ENCODE data around the gene ANKRD63.

The ANKRD63 gene

DNA sequence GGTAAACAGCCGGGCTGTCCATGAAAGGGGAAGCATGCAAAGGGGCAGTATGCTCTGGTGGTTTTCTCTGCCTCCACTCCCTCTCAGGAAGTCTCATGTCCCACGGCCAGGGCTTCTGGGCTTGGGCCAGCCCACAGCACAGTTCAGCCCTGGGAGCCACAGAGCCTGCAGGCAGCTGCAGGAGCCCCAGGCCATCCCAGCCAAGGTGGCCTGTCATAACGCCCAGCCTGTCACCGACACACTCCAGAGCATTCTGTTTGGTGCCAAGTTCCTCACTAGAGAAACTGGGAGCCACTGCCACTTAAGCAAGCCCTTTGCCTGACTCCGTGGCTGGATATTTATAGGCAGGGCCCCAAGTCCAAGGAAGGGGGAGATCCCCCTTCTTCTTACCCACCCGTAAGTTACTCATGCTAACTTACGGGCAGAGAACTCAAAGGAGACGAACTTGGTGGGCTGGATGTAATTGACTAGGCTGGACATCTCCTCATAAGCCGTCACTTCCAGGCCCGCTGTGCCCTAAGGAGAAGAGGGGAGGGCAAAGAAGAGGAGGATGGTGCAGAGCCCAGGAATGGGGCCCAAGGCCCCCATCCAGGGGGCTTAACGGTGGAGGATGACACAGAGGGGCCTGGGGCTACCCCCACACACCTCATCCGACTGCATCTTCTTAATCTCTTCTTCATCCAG is 13.2 kb upstream of the ANKRD63 start:
- no peak for DNase-seq (ENCODE audit: low spot score)

DNA sequence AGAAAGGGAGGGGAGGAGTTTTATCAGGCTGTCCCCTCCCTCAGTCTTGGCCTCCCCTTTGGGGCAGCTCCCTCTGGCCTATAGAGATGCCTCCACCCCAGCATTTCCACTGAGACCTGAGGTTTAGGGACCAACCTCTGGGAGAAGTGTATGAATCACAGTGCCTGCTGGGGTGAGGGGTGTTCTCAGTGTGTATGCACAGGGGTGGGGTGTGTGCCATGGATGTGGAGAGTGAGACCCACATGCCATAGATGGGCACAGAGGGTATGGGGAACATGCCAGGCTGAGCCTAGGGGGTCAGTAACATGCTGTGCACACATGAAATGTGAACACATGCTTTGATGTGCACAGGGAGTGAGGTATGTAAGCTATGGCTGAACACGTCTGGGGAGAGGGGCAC is 12.4 kb upstream of the ANKRD63 start:
- DNase-seq (ENCODE audit: low spot score): no peak

DNA sequence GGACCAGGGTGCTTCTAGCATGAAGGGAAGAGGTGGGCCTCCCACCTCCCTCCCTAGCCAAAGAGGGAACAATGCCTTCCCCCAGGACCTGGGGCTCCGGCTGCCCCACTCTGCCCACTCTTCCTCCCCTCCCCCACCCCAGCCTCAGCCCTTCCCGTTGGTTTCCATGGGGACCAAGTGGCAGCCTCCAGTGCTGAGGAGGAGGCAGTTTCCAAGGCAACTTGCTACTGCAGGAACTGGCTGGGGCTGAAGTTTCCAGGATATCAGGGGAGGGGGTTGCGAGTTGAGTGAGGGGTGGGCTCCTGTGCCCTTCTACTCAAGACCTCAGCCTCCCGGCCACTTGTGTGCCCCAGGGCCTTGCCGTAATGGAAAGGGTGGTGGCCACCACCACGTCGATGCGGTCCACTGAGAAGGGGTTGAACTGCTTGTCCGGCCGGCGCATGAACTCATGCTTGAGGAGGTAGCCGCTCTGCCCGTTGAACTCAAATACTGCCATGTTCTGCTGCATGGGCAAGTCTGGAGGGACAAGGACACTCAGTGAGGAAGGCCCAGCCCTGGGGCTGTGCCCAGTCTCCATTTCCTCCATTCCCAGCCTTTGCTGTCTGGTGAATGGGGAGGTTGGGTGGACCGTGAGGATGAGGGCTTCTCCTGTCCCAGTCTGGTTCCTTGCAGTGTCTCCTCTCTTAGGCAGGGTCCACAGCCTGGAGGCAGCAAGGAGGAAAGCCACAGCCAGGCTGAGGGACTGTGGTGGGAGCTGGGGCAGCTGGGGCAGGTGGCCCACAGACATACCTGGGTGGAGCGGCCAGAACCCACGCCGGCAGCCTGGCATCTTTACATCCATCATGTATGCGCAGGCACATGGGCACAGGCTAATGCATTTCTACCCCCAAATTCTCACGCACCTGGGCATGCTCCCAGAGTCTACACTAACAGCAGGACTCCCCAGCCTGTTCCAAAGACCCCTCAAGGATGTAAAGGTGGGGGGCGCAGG is 11.3 kb upstream of the ANKRD63 start:
- DNase-seq (ENCODE audit: low spot score): no peak

DNA sequence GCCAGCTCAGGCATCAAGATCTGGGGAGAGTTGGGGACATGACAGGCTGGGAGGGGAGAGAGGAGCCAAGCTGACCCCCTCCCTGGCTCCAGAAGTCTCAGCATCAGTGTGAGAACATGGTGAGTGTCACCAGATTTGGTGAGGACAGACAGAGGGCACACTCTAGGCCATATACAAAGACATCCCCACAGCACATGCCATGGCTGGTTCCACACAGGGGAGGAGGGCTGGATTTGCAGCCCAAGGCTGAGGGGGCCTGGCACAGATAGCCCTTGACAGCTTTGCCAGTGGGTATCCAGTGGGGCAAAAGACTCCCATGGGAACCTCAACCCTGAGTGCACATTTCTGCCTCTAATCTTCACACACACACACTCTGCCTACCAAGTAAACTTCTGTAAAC is 10.1 kb upstream of the ANKRD63 start:
- DNase-seq (ENCODE audit: low spot score): no peak

DNA sequence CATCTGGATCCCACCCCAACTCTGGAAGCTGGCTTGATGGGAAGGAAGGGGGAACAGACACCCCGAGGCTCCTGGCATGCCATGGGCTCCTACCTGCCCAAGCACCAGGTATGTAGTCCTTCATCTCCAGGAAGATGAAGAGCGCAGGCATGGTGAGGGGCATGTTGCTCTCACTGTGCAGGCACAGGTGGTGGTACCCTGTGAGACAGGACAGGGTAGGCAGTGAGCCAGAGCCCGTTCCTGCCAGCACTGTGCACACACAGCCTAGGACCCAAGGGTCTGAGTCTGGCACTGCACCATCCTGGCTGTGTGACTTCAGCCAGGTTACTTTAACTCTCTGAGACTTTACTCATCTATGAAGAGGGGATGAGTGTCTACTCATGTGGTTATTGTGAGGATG is 9.4 kb upstream of the ANKRD63 start:
- DNase-seq (ENCODE audit: low spot score): no peak

DNA sequence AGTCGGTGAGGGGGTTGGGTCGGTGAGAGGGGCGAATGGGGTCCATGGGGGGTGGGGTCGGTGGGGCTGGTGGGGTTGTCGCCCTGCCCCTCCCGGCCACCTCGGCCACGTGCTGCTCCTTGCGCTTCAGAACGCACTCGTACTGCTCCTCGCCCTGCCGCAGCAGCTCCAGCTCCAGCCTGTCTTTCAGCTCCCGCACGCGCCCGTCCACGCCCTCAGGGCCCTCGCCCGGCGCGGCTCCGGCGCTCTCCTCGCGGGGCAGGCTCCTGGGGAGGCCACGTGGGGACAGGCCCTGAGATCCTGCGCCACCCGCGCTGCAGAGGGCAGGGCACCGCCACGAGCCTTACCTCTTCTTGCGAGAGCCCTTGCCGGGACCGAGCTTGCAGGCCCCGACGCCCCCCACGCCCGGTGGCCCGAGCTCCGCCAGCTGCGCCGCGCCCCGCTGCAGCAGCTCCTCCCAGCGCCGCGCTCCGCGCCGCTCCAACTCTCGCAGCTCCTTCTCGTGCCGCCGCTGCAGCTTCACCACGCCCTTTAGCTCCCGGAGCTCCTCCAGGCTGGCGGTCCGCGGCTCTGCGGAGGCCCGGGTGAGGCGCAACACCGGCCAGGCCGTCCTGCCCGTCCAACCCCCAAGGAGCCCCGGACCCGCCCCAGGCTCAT is 8.2 kb upstream of the ANKRD63 start:
- DNase-seq (ENCODE audit: low spot score): no peak

DNA sequence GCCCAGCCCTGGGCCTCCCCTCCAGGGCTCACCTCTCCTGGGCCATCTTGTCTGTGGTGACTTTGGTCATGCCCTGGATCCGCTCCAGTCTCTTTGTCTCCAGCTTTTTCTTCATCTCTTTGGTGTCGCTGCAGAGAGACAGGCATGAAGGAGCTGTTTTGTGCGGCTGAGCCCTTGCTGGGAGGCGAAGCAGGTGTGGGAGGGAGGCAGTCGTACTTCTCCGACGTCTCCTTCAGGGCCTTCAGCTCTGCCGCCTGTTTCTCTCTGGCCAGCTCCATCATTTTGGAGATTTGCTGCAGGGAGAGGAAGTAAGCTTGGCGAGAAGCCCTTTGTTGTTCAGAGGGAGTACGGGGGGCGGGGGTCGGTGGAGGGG is 7.7 kb upstream of the ANKRD63 start:
- no peak for DNase-seq (ENCODE audit: low spot score)

DNA sequence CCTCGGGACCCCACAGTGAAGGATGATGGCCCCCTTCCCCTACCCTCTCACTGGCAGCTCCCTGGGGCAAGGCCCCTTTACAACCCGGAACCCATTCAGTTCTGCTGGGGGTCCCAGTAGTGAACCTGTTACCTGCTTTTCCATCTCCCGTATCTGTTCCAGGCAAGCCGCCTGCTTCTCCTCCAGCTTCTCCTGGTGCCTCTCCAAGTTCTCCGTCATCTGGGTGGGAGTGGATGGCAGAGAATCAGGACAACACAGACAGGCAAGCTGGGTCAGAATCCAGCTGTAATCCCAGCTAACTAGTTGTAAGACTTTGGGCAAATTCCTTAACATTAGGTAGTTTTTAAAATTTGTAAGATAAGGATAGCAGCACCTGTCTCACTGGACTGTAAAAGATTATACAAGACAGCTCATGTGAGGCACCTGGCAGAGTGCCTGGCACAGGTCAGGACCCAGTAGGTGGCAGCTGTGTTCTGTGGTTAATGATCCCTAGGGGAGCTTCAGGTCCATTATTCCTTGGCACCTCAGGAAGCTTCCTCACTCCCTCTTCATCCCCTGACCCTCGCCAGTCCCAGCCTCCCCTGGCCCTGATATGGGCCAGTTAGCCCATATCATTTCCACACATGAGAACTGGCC is 6.4 kb upstream of the ANKRD63 start:
- no peak for DNase-seq (ENCODE audit: low spot score)

DNA sequence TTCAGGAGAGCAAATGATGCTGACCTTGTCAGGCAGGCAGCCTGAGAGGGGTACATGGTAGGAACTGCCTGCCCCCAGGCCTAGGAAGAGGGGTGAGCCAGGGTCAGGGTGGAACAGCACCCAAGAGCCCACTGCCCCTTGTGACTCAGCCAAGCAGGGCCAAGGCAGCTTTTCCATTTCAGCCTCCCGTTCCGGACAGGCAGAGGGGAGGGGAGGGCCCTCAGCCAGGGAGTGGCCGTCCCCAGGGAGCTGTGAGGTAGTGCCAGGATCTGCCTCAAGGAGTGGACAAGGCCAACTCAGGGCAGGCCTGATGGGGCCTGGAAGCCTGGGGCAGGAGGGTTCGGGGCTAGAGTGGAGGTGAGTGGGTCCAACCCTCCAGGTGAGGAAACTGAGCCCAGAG is 5.1 kb upstream of the ANKRD63 start:
- no peak for DNase-seq (ENCODE audit: low spot score)

DNA sequence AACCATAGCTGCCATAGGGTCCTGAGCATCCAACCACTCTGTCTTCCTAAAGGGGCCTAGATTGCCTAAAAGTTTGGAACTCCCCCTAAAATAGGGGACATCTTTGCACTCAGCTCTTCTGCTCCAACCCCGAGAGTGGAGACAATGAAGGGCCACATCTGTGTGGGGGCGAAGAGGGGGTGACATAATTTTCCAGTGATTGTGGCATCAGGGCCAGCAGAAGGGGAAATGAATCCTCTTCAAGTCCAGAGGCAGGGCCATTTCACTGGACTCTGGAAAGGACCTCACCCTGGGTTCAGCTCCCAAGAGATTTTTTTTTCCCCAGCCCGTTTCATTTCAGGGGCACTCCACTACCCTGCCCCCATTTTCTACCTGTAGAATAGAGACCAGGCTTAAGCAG is 4.6 kb upstream of the ANKRD63 start:
- DNase-seq (ENCODE audit: low spot score): no peak

DNA sequence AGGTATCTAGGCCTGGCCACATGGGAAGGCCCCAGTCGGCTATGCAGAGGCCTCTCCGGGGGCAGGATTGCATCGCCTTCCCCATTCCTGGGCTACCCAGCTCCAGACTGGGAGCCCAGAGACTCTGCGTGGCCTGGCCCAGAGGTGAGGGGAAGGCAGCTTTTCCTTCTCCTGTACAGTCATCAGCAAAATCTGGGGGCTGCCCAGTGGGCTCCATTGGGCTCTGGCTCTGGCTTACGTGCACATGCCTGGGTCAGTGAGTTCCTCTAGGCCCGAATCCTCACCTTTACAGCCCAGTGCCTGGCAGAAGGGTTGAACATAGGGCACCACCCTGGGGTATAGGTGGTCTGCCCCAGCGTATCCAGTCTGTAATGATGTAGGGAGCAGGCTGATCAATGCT is 3.9 kb upstream of the ANKRD63 start:
- DNase-seq (ENCODE audit: low spot score): no peak

DNA sequence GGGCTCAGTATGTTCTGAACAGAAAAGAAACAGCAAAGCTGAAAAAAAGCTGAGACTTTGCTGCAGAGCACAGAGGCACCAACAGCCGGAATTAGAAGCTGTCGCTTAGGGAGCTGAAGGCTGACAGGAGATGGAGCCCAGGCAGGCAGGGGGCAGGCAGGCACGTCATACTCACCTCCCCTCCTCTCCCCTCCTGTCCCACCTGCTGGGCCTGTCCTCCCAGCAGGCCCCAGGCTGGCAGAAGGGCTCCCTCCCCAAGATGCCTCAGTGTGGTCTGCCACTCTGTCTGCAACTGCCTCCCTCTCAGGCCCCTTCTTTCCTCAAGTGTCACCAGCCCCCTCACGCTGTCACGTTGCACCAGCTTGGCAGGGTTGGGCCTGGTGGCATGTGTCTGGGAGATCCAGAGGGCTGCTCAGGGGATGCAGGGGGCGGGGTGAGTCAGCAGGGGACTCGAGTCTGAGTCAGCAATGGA is 3.2 kb upstream of the ANKRD63 start:
- no peak for DNase-seq (ENCODE audit: low spot score)

DNA sequence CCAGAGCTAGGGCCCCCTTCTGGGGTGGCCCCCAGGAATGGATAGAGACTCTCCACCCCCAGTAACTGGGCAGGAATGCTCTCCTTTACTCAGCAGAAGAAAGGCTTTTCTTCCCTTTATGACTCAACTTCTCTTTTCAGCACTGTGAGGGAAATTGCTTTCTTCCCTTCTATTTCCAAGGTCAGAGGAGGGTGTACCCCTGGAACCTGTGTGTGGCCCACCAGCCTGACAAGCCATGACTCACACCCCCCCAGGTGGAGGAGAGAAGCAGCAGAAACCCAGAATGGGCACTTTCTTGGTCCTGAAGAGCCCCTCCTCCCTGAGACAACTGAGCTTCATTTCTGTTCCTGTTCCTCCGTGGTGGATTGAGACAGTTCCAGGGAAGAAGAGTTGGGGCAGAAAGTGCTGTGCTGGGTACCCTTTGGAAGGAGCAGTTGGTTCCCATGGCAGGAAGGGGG is 2.7 kb upstream of the ANKRD63 start:
- no peak for DNase-seq (ENCODE audit: low spot score)

DNA sequence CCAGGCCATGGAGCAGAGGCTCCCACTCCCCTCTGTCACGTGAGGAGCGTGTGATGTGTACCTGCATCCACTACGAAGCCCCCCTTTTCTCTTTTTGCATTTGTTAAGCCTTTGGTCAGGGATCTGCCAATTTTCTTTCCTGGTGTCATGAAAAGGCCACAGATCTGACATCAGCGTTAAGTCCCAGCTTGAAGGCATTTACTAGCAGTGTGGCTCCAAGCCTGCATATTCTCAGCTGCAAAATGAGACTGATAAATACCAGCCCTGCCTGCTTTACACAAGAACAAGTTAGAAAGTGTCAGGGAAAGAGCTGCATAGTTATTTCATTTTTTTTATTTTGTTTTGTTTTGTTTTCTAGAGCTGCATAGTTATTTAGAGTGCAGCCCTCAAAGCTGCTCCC is 2.3 kb upstream of the ANKRD63 start:
- DNase-seq (ENCODE audit: low spot score): no peak

DNA sequence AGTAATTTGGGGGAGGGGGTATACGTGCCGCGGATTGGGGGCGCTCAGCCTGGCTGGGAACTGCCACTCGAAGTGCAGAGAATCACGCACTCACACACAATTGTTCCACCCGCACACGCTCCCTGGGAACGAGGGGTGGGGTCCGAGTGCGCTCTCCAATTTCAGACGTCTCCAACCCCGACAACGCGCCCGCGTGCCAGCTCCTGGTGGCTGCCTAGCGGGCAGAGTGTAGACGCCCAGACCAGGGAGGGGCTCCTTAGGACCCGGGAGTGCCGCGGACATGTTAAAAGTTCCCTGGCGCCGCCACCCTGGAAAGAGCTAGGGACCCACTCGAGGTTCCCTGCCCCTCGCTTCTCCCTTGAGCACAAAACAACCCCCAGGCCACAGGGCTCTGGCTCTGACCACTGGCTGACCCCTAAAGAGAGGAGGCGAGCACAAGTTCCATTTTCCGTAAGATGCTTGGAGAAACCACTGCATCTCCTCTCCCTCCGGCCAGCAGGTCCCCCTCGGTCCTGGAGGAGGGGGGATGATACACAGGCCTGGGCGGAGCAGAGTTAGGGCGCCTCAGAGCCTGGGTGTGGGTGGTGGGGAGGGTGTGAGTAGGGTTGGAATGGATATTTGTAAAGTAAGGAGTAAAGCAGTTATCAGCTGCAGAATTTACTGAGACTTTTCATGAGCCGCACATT is 894 bp upstream of the ANKRD63 start:
- DNase-seq (ENCODE audit: low spot score): no peak

DNA sequence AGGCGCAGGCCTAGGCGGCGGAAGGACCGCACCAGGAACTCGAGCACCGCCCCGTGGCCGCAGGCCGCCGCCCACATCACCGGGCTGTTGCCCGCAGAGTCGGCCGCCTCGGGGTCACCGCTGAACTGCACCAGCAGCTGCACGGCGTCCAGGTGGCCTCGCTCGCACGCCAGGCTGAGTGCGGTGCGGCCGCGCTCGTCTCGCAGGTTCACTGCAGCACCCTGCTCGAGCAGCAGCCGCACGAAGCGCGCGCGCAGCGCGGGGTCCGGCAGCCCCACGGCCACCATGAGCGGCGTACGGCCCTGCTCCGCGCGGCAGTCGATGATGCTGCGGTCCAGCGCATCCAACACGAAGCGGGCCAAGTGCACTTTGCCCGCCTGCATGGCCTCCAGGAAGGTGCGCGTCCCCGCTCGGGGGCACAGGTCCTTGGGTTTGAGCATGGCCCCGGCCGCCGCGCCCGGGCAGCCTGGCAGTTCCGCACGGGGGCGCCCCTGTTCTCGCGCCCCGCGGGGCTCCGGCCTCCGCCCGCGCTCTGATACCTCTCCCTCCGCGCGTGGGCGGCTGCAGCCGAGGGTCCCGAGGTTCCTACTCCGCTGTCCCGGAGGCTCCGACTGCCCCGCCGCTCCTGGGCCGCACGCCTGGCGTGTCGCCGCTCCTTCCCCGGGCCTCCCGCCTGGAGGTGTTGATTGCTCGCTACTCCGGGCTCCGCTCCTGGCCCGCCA is 556 bp downstream of the ANKRD63 start:
- DNase-seq (ENCODE audit: low spot score): peak; percentile 89

DNA sequence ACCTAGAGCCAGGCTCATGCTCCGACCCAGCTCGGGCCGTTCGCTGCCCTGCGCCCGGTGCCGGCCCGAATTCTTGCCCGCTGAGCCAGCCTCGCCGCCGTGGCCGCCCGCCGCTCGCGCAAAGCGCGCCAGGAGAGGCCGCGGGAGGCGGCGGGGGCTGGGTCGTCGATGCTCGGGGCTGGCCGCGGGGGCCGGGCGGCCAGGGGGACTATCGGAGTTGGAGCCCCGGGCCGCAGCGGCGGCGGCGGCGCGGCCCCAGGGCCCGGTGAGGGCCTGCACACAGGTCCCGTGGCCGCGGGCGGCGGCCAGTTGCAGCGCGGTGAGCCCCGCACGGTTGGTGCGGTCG is 1.1 kb downstream of the ANKRD63 start:
- DNase-seq (ENCODE audit: low spot score): no peak

DNA sequence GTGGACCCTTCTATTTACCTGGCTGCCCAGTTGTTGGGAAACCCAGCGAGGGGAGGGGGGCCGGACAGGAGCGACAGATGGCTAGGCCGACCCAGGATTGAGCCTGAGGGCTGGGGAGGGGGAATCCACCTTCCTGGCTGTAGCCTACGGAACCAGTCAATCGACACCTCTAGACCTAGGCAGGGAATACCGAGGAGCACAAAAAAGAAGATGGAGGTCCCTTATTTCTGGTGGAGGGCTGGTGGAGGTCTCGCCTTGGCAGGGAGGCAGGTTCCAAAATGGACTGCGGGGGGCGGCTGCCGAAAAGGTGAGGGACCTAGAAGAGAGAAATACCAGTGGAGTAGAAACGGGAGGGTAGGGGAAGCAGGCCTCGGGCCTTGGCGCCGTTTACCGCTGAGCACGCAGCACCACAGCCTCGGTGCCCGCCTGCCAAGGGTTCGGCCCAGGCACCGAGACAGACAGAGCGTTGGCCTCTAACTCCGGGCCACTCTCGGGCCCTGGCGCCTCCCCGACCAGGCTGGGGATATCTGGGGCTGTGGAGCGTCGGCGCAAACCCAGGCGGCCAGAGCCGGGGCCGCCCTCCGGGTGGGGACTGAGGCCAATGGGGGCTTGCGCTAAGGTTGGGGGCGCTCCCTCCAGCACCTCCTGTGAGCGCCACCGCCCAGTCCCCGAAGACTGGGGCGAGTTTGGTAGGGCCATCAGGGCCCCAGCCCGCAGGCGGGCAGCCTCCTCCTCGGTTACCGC is 1.6 kb downstream of the ANKRD63 start:
- DNase-seq (ENCODE audit: low spot score): no peak

DNA sequence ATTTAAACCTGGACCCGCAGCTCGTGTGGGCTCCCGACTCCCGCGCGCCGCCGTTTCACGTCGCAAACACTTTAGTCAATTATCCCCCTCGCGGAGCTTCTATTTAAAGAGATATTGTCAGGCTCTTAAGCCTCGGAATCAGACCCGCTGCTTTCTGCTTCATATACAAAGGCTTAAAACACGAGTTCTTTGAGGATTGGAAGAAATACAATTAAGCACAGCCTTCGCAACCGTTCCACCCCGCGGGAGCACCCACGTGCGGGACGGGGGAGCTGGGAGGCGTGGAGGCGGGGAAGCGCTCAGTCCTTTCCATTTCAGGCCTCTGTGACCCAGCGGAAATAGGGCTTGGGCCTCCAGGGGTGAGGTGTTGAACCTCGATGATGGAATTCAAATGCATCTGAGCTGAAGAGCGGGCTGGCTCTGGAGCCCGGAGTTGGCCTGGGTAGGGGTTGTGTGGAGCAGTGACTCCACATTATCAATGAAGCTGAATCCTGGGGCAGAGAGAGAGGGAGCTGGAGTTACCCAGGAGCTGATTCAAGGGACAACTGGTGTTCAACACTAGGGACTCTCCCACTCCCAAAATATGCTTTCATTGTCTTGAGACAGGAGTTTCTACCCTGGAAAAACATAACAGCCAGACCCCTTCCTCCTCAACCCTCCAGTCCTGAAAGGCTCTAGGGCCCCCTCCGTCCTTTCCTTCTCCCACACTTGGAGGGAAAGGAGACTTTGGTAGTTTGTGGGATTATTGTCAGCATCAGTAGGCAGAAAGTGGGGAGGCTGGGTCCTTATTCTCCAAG is 2.4 kb downstream of the ANKRD63 start:
- no peak for DNase-seq (ENCODE audit: low spot score)
